K562 (cell line): ENCODE results near the gene TMEM217. TPM values are rescaled to one million over a fixed set of nuclear protein-coding genes. Genes with fewer than 3 reads are reported as not detected.

Experiments used
- BDP1 ChIP-seq: IDR thresholded peaks from 3 replicates; pipeline ENCODE4 v1.6.1; 2011; ENCODE audit not compliant: insufficient read length, insufficient read depth
- EP300 ChIP-seq: IDR thresholded peaks from 2 replicates; pipeline ENCODE4 v1.6.1; 2012; ENCODE audit warnings: low read length, improper control_type of control experiment
- FOS ChIP-seq: IDR thresholded peaks from 3 replicates; pipeline ENCODE4 v1.6.1; 2011; ENCODE audit not compliant: insufficient read length; ENCODE audit errors: extremely low read depth
- FOXA1 ChIP-seq: fragments of 450-650 bp; IDR thresholded peaks from 2 replicates; pipeline ENCODE4 v1.6.1; 2016; ENCODE audit warnings: mild to moderate bottlenecking, borderline replicate concordance
- GABPB1 ChIP-seq: sonication (generic); formaldehyde crosslinking; IDR thresholded peaks from 2 replicates; pipeline ENCODE4 v1.8.0; 2022; ENCODE audit warnings: mild to moderate bottlenecking, missing genetic modification reagents
- MYC ChIP-seq, 2 experiments: fragments of 250-450 bp in 1 of 2; sonication (Bioruptor Pico) in 1 of 2; IDR thresholded peaks; 2 replicates each; pipeline versions ENCODE4 v1.5.1 to v1.6.1; 2012 to 2021; ENCODE audit warnings: low read depth in 2 of 2, borderline replicate concordance in 1 of 2, improper control_type of control experiment in 1 of 2, low read length in 1 of 2, mild to moderate bottlenecking in 1 of 2, moderate library complexity in 1 of 2
- SNIP1 ChIP-seq: fragments of 450-650 bp; IDR thresholded peaks from 2 replicates; pipeline ENCODE4 v1.7.1; 2017; ENCODE audit warnings: low read depth, mild to moderate bottlenecking
- U2AF1 ChIP-seq: fragments of 200-400 bp; formaldehyde crosslinking; optimal IDR thresholded peaks from 2 replicates; pipeline ENCODE3; 2017; ENCODE audit warnings: mild to moderate bottlenecking, low read depth, low read length, moderate library complexity
- ZBTB8A ChIP-seq: fragments of 450-650 bp; IDR thresholded peaks from 2 replicates; pipeline ENCODE4 v1.6.1; 2018; ENCODE audit warnings: mild to moderate bottlenecking, moderate library complexity; ENCODE audit not compliant: partially characterized antibody
- ZNF586 ChIP-seq: fragments of 450-650 bp; formaldehyde crosslinking; conservative IDR thresholded peaks from 2 replicates; pipeline ENCODE4 v1.4.0; 2020; ENCODE audit warnings: mild to moderate bottlenecking, moderate library complexity
- polyA plus RNA-seq, 8 experiments: library from polyadenylated mRNA; depleted of rRNA in 4 of 8; stranded (reverse) in 5 of 8; unstranded in 3 of 8; fragments of >200 nt; fragmentation: Nextera tagmentation in 2 of 8; fragmentation: Illumina TruSeq in 1 of 8; extraction: Ambion mirVana in 2 of 8; extraction: Trizol in 1 of 8; gene quantifications; 2 replicates each; pipeline versions ENCODE4 v1.2.1 to v1.2.3, GENCODE V29; 2011 to 2014; ENCODE audit warnings: inconsistent platforms in 1 of 8, missing spikeins in 1 of 8
- total RNA-seq, 7 experiments: library from RNA; depleted of rRNA in 6 of 7; stranded (reverse); fragments of >200 nt in 6 of 7; fragmentation: Illumina TruSeq in 2 of 7; extraction: Trizol in 2 of 7; gene quantifications; 2 replicates each; pipeline versions ENCODE4 v1.2.1 to v1.2.3, GENCODE V29; 2011 to 2021; ENCODE audit warnings: low replicate concordance in 1 of 7
- TF ChIP-seq, protein P1 (sequence below): sonication (generic); formaldehyde crosslinking; IDR thresholded peaks from 2 replicates; pipeline ENCODE4 v1.8.1; 2023; ENCODE audit warnings: mild to moderate bottlenecking, missing genetic modification reagents
- TF ChIP-seq, protein P2 (sequence below): IDR thresholded peaks from 2 replicates; pipeline ENCODE4 v1.6.1; 2011; ENCODE audit not compliant: insufficient read length; ENCODE audit errors: extremely low read depth
- TF ChIP-seq, protein P3 (sequence below): fragments of 200-800 bp; sonication (Bioruptor generic); IDR thresholded peaks from 2 replicates; pipeline ENCODE4 v1.6.1; 2016; ENCODE audit warnings: missing genetic modification characterization, missing compliant biosample characterization
- TF ChIP-seq, protein P4 (sequence below), 3 experiments: fragments of 200-800 bp in 1 of 3; sonication (Bioruptor generic) in 1 of 3; sonication (generic) in 1 of 3; formaldehyde crosslinking in 1 of 3; IDR thresholded peaks; 2 replicates each; pipeline versions ENCODE4 v1.6.1 to v1.8.0; 2016 to 2022; ENCODE audit warnings: mild to moderate bottlenecking in 2 of 3, missing compliant biosample characterization in 2 of 3, missing genetic modification characterization in 2 of 3, missing genetic modification reagents in 1 of 3

Gene TMEM217
- total and polyA plus RNA-seq, 9 of the 15 experiments (the other 6 are each of a cell fraction or from before 2014, with no cell fraction given): 1.3 to 8.0 (median 1.9) TPM

DNA sequence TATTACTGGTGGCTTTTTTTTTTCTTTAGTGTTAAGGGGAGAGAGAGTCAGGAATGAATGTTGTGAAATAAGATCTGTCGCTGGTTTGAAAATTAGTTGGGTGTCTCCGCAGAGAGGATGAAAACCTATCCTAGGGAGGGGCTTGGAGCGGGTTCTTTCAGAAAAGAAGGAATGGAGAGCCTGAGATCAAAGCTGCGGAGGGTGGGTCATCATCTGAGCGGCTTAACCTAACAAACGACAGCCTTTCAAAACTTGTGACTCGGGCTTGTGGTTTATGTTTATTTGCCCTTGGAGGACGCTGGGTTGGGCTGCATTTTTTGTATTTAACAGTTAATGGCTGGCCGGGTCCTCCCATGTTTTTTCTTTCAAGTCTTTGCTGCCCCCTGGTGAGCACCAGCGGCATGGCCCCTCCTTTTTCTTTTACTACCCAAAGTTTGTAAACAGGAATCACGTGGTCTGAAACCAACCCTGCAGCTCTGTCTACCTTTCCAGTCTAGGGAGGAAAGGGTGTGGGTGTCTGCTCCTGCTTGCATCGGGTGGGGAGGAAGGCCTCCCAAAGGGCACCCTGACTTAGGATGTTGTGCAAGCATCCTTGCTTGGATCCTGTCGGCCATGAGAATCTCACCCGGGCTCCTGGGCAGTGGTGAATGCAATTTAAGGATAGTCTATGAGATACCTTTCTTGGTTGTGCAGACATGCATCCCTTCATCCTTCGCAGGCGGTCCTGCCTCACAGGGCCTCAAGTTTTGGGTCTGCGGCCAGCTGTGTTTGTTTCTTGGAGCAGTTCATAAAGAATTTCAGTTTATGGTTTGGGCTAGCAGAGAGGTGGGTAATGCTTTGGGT is 85.8 kb downstream of the TMEM217 start (continued):
- TF ChIP-seq, protein P1, sequence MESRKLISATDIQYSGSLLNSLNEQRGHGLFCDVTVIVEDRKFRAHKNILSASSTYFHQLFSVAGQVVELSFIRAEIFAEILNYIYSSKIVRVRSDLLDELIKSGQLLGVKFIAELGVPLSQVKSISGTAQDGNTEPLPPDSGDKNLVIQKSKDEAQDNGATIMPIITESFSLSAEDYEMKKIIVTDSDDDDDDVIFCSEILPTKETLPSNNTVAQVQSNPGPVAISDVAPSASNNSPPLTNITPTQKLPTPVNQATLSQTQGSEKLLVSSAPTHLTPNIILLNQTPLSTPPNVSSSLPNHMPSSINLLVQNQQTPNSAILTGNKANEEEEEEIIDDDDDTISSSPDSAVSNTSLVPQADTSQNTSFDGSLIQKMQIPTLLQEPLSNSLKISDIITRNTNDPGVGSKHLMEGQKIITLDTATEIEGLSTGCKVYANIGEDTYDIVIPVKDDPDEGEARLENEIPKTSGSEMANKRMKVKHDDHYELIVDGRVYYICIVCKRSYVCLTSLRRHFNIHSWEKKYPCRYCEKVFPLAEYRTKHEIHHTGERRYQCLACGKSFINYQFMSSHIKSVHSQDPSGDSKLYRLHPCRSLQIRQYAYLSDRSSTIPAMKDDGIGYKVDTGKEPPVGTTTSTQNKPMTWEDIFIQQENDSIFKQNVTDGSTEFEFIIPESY (CRISPR knock-in tag): no peak
- TF ChIP-seq ZBTB8A (no peak), EP300 (peak; percentile 67), SNIP1 (no peak), MYC (IDR thresholded peaks at IDR 0.05; ENCODE audit: low read depth, low read length) (peak; percentile 93), MYC (CRISPR knock-in tag; IDR thresholded peaks at IDR 0.05; ENCODE audit: borderline replicate concordance, low read depth) (no peak), ZNF586 (CRISPR knock-in tag) (no peak), U2AF1 (no peak), FOS (no peak), GABPB1 (peak; percentile 52), FOXA1 (no peak), BDP1 (no peak)
- TF ChIP-seq, protein P2, sequence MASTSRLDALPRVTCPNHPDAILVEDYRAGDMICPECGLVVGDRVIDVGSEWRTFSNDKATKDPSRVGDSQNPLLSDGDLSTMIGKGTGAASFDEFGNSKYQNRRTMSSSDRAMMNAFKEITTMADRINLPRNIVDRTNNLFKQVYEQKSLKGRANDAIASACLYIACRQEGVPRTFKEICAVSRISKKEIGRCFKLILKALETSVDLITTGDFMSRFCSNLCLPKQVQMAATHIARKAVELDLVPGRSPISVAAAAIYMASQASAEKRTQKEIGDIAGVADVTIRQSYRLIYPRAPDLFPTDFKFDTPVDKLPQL: no peak
- TF ChIP-seq, protein P3, sequence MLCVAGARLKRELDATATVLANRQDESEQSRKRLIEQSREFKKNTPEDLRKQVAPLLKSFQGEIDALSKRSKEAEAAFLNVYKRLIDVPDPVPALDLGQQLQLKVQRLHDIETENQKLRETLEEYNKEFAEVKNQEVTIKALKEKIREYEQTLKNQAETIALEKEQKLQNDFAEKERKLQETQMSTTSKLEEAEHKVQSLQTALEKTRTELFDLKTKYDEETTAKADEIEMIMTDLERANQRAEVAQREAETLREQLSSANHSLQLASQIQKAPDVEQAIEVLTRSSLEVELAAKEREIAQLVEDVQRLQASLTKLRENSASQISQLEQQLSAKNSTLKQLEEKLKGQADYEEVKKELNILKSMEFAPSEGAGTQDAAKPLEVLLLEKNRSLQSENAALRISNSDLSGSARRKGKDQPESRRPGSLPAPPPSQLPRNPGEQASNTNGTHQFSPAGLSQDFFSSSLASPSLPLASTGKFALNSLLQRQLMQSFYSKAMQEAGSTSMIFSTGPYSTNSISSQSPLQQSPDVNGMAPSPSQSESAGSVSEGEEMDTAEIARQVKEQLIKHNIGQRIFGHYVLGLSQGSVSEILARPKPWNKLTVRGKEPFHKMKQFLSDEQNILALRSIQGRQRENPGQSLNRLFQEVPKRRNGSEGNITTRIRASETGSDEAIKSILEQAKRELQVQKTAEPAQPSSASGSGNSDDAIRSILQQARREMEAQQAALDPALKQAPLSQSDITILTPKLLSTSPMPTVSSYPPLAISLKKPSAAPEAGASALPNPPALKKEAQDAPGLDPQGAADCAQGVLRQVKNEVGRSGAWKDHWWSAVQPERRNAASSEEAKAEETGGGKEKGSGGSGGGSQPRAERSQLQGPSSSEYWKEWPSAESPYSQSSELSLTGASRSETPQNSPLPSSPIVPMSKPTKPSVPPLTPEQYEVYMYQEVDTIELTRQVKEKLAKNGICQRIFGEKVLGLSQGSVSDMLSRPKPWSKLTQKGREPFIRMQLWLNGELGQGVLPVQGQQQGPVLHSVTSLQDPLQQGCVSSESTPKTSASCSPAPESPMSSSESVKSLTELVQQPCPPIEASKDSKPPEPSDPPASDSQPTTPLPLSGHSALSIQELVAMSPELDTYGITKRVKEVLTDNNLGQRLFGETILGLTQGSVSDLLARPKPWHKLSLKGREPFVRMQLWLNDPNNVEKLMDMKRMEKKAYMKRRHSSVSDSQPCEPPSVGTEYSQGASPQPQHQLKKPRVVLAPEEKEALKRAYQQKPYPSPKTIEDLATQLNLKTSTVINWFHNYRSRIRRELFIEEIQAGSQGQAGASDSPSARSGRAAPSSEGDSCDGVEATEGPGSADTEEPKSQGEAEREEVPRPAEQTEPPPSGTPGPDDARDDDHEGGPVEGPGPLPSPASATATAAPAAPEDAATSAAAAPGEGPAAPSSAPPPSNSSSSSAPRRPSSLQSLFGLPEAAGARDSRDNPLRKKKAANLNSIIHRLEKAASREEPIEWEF: no peak
- TF ChIP-seq, protein P4, sequence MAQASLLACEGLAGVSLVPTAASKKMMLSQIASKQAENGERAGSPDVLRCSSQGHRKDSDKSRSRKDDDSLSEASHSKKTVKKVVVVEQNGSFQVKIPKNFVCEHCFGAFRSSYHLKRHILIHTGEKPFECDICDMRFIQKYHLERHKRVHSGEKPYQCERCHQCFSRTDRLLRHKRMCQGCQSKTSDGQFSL (CRISPR knock-in tag; IDR thresholded peaks at IDR 0.05): no peak
- TF ChIP-seq, protein P4 (tag; IDR thresholded peaks at IDR 0.05): no peak
